ENCODE results near the gene PRKN. TPM values are rescaled to one million over a fixed set of nuclear protein-coding genes. Genes with fewer than 3 reads are reported as not detected.

The PRKN gene
- total RNA-seq, 3 donors from 2014 or later, result 0.05 to 0.13 TPM; not detected in 1

- no peaks in the 10 kb centered on the region for H3K27me3 Mint-ChIP-seq (ENCODE audit: low read depth)
- ATAC-seq (no peak), DNase-seq (no peak)
- no peaks in the 10 kb centered on the region for H3K36me3 Mint-ChIP-seq (ENCODE audit: insufficient read depth)
- H3K4me1 Mint-ChIP-seq (ENCODE audit: low read depth), result no peaks in the 10 kb centered on the region
- H3K9me3 Mint-ChIP-seq, result no peaks in the 10 kb centered on the region
- H3K4me3 Mint-ChIP-seq, result no peak overlapping the region
These were observed 1352.3 kb downstream of the PRKN start for GRCh38 chr6:161374971-161375873.

- Mint-ChIP-seq H3K36me3 (ENCODE audit: insufficient read depth) (no peaks in the 10 kb centered on the region), H3K4me3 (no peak overlapping the region), H3K4me1 (ENCODE audit: low read depth) (no peaks in the 10 kb centered on the region), H3K9me3 (no peaks in the 10 kb centered on the region), H3K27me3 (ENCODE audit: low read depth) (no peaks in the 10 kb centered on the region)
- ATAC-seq (peak in 1 of 2 donors; percentile 28), DNase-seq (peak; percentile 53)
These were observed 1353.6 kb downstream of the PRKN start for GRCh38 chr6:161373905-161374451.

- Mint-ChIP-seq H3K36me3 (ENCODE audit: insufficient read depth) (no peaks in the 10 kb centered on the region), H3K4me3 (no peak overlapping the region), H3K27me3 (ENCODE audit: low read depth) (no peaks in the 10 kb centered on the region), H3K9me3 (no peaks in the 10 kb centered on the region), H3K4me1 (ENCODE audit: low read depth) (no peaks in the 10 kb centered on the region)
- no peak for ATAC-seq
- no peak for DNase-seq
These were observed 1355.2 kb downstream of the PRKN start for GRCh38 chr6:161372422-161372793.

GRCh38 chr6:161370880-161371279 is 1356.7 kb downstream of the PRKN start:
- Mint-ChIP-seq H3K4me3 (no peak overlapping the region), H3K4me1 (ENCODE audit: low read depth) (no peaks in the 10 kb centered on the region), H3K9me3 (no peaks in the 10 kb centered on the region), H3K27me3 (ENCODE audit: low read depth) (no peaks in the 10 kb centered on the region), H3K36me3 (ENCODE audit: insufficient read depth) (no peaks in the 10 kb centered on the region)
- ATAC-seq, result peak; percentile 73 to 81
- DNase-seq, result peak; percentile 59

- H3K4me1 Mint-ChIP-seq (ENCODE audit: low read depth), result no peaks in the 10 kb centered on the region
- no peak for DNase-seq
These were observed 1358.2 kb downstream of the PRKN start for GRCh38 chr6:161369339-161369738.

GRCh38 chr6:161368514-161368913 is 1359.1 kb downstream of the PRKN start:
- Mint-ChIP-seq H3K36me3 (ENCODE audit: insufficient read depth) (no peaks in the 10 kb centered on the region), H3K4me1 (ENCODE audit: low read depth) (no peaks in the 10 kb centered on the region), H3K4me3 (no peak overlapping the region), H3K9me3 (peaks cover 1% of the 10 kb centered on the region), H3K27me3 (ENCODE audit: low read depth) (no peaks in the 10 kb centered on the region)
- ATAC-seq, result no peak
- no peak for DNase-seq

More at GRCh38 chr6:161369339-161369738, 1358.2 kb downstream of the PRKN start:
- no peak for ATAC-seq
- H3K4me3 Mint-ChIP-seq, result no peak overlapping the region
- H3K9me3 Mint-ChIP-seq, result no peaks in the 10 kb centered on the region
- no peaks in the 10 kb centered on the region for H3K36me3 Mint-ChIP-seq (ENCODE audit: insufficient read depth)
- H3K27me3 Mint-ChIP-seq (ENCODE audit: low read depth), result no peaks in the 10 kb centered on the region

GRCh38 chr6:161367472-161367871 is 1360.1 kb downstream of the PRKN start:
- Mint-ChIP-seq H3K9me3 (peaks cover 5% of the 10 kb centered on the region), H3K36me3 (ENCODE audit: insufficient read depth) (peaks cover 2% of the 10 kb centered on the region)

GRCh38 chr6:161366301-161366923 is 1361.2 kb downstream of the PRKN start:
- Mint-ChIP-seq H3K4me1 (ENCODE audit: low read depth) (no peaks in the 10 kb centered on the region), H3K36me3 (ENCODE audit: insufficient read depth) (peaks cover 2% of the 10 kb centered on the region), H3K27me3 (ENCODE audit: low read depth) (no peaks in the 10 kb centered on the region), H3K9me3 (peaks cover 5% of the 10 kb centered on the region), H3K4me3 (no peak overlapping the region)
- DNase-seq, result no peak
- ATAC-seq, result no peak

More at GRCh38 chr6:161367472-161367871, 1360.1 kb downstream of the PRKN start:
- Mint-ChIP-seq H3K4me1 (ENCODE audit: low read depth) (no peaks in the 10 kb centered on the region), H3K27me3 (ENCODE audit: low read depth) (no peaks in the 10 kb centered on the region), H3K4me3 (no peak overlapping the region)
- ATAC-seq (no peak), DNase-seq (no peak)

GRCh38 chr6:161365633-161366032 is 1361.9 kb downstream of the PRKN start:
- no peak overlapping the region for H3K4me3 Mint-ChIP-seq
- no peak for DNase-seq
- no peaks in the 10 kb centered on the region for H3K27me3 Mint-ChIP-seq (ENCODE audit: low read depth)
- peaks cover 5% of the 10 kb centered on the region for H3K9me3 Mint-ChIP-seq
- no peak for ATAC-seq
- peaks cover 2% of the 10 kb centered on the region for H3K36me3 Mint-ChIP-seq (ENCODE audit: insufficient read depth)
- H3K4me1 Mint-ChIP-seq (ENCODE audit: low read depth), result no peaks in the 10 kb centered on the region

- H3K9me3 Mint-ChIP-seq, result peaks cover 5% of the 10 kb centered on the region
- H3K27me3 Mint-ChIP-seq (ENCODE audit: low read depth), result no peaks in the 10 kb centered on the region
- H3K4me1 Mint-ChIP-seq (ENCODE audit: low read depth), result no peaks in the 10 kb centered on the region
- H3K4me3 Mint-ChIP-seq, result no peak overlapping the region
- ATAC-seq (no peak), DNase-seq (no peak)
- peaks cover 2% of the 10 kb centered on the region for H3K36me3 Mint-ChIP-seq (ENCODE audit: insufficient read depth)
These were observed 1364.3 kb downstream of the PRKN start for GRCh38 chr6:161363286-161363685.

- ATAC-seq, result no peak
- peaks cover 5% of the 10 kb centered on the region for H3K9me3 Mint-ChIP-seq
- H3K4me1 Mint-ChIP-seq (ENCODE audit: low read depth), result no peaks in the 10 kb centered on the region
These were observed 1365.3 kb downstream of the PRKN start for GRCh38 chr6:161362266-161362665.

GRCh38 chr6:161361529-161361928 is 1366.0 kb downstream of the PRKN start:
- peaks cover 2% of the 10 kb centered on the region for H3K36me3 Mint-ChIP-seq (ENCODE audit: insufficient read depth)
- no peak for ATAC-seq
- DNase-seq, result no peak
- H3K4me3 Mint-ChIP-seq, result no peak overlapping the region
- no peaks in the 10 kb centered on the region for H3K27me3 Mint-ChIP-seq (ENCODE audit: low read depth)
- peaks cover 5% of the 10 kb centered on the region for H3K9me3 Mint-ChIP-seq
- no peaks in the 10 kb centered on the region for H3K4me1 Mint-ChIP-seq (ENCODE audit: low read depth)

More at GRCh38 chr6:161362266-161362665, 1365.3 kb downstream of the PRKN start:
- Mint-ChIP-seq H3K27me3 (ENCODE audit: low read depth) (no peaks in the 10 kb centered on the region), H3K36me3 (ENCODE audit: insufficient read depth) (peaks cover 2% of the 10 kb centered on the region), H3K4me3 (no peak overlapping the region)
- no peak for DNase-seq

GRCh38 chr6:161360520-161360919 is 1367.0 kb downstream of the PRKN start:
- Mint-ChIP-seq H3K27me3 (ENCODE audit: low read depth) (no peaks in the 10 kb centered on the region), H3K4me1 (ENCODE audit: low read depth) (no peaks in the 10 kb centered on the region), H3K9me3 (peaks cover 5% of the 10 kb centered on the region), H3K36me3 (ENCODE audit: insufficient read depth) (peaks cover 2% of the 10 kb centered on the region), H3K4me3 (no peak overlapping the region)
- no peak for ATAC-seq
- no peak for DNase-seq

GRCh38 chr6:161359618-161359945 is 1368.0 kb downstream of the PRKN start:
- peaks cover 2% of the 10 kb centered on the region for H3K36me3 Mint-ChIP-seq (ENCODE audit: insufficient read depth)
- H3K9me3 Mint-ChIP-seq, result peaks cover 5% of the 10 kb centered on the region
- ATAC-seq (no peak), DNase-seq (no peak)
- no peaks in the 10 kb centered on the region for H3K4me1 Mint-ChIP-seq (ENCODE audit: low read depth)
- H3K4me3 Mint-ChIP-seq, result no peak overlapping the region
- no peaks in the 10 kb centered on the region for H3K27me3 Mint-ChIP-seq (ENCODE audit: low read depth)

Data from activated T-cell treated with anti-CD3 and anti-CD28 coated beads, Interleukin-2, amount 50 U/mL, for 4 hours (primary cell).